Activated T-cell treated with anti-CD3 and anti-CD28 coated beads, Interleukin-2, amount 50 U/mL, for 48 hours (primary cell): ENCODE results near the gene WAPL.

Experiments used
- DNase-seq, 2 experiments: peaks; one replicate each; pipeline ENCODE4 v3.0.0-alpha.2; 2020

WAPL gene

GRCh38 chr10:86385806-86386205, 135.8 kb downstream of the WAPL start:
- DNase-seq: no peak
